OCI-LY1 (cell line): Measurements from ENCODE around the gene PLA2G7.

Experiments used
- EZH2 ChIP-seq: fragments of 200-600 bp; sonication (generic), shearing (Covaris generic); IDR thresholded peaks from 2 replicates; pipeline ENCODE4 v1.8.0; 2017; ENCODE audit warnings: borderline replicate concordance, mixed run types, mild to moderate bottlenecking, antibody characterized with exemption, low read length, moderate library complexity, mixed read lengths
- TF ChIP-seq, protein P1 (sequence below): fragments of 200-600 bp; sonication (generic), shearing (Covaris generic); IDR thresholded peaks from 2 replicates; pipeline ENCODE4 v1.5.1; 2017; ENCODE audit warnings: mild to moderate bottlenecking, antibody characterized with exemption, low read length, moderate library complexity, mixed read lengths

- TF ChIP-seq, protein P1, sequence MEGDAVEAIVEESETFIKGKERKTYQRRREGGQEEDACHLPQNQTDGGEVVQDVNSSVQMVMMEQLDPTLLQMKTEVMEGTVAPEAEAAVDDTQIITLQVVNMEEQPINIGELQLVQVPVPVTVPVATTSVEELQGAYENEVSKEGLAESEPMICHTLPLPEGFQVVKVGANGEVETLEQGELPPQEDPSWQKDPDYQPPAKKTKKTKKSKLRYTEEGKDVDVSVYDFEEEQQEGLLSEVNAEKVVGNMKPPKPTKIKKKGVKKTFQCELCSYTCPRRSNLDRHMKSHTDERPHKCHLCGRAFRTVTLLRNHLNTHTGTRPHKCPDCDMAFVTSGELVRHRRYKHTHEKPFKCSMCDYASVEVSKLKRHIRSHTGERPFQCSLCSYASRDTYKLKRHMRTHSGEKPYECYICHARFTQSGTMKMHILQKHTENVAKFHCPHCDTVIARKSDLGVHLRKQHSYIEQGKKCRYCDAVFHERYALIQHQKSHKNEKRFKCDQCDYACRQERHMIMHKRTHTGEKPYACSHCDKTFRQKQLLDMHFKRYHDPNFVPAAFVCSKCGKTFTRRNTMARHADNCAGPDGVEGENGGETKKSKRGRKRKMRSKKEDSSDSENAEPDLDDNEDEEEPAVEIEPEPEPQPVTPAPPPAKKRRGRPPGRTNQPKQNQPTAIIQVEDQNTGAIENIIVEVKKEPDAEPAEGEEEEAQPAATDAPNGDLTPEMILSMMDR, result no peak
- no peak for TF ChIP-seq EZH2
These were observed 23.7 kb downstream of the PLA2G7 start for GRCh38 chr6:46711491-46711890.
